ENCODE data around the gene SEMA3B.

GRCh38 chr3:50270422-50271224, 1.7 kb downstream of the SEMA3B start:
- TF ChIP-seq POLR2AphosphoS5 (IDR thresholded peaks at IDR 0.05) (no peak), CTCF (IDR thresholded peaks at IDR 0.05) (no peak)
